SK-N-SH treated with all-trans-retinoic acid at 6 μM for 48 hours (cell line): ENCODE results near the gene FRMD4A.

Source experiments
- ATAC-seq: fragments of 200-7000 bp; cut with Tn5 transposase; 3 replicates; pipeline ENCODE4 v1.9.1; 2020; ENCODE audit warnings: mild to moderate bottlenecking, moderate library complexity
- ARNTL ChIP-seq: fragments of 450-650 bp; formaldehyde crosslinking; IDR thresholded peaks from 2 replicates; pipeline ENCODE4 v1.5.0; 2020; ENCODE audit warnings: low read depth, mild to moderate bottlenecking, moderate library complexity, borderline replicate concordance
- BACH2 ChIP-seq: fragments of 250-450 bp; sonication (Bioruptor Pico); IDR thresholded peaks from 2 replicates; pipeline ENCODE4 v1.9.0; 2021; ENCODE audit warnings: mild to moderate bottlenecking, borderline replicate concordance
- GLIS3 ChIP-seq: fragments of 250-450 bp; sonication (Bioruptor Pico); IDR thresholded peaks from 2 replicates; pipeline ENCODE4 v1.5.0; 2020; ENCODE audit warnings: mild to moderate bottlenecking, moderate library complexity
- ISL1 ChIP-seq: fragments of 250-450 bp; sonication (Bioruptor Pico); IDR thresholded peaks from 2 replicates; pipeline ENCODE4 v2.1.2; 2022; ENCODE audit warnings: mild to moderate bottlenecking, moderate library complexity
- OSR1 ChIP-seq: fragments of 250-450 bp; sonication (Bioruptor Pico); IDR thresholded peaks from 2 replicates; pipeline ENCODE4 v1.8.0; 2022; ENCODE audit warnings: moderate library complexity, mild to moderate bottlenecking, inconsistent platforms
- RARB ChIP-seq: fragments of 250-450 bp; sonication (Bioruptor Pico); IDR thresholded peaks from 2 replicates; pipeline ENCODE4 v1.8.0; 2021; ENCODE audit warnings: mild to moderate bottlenecking, moderate library complexity
- SNAI2 ChIP-seq: fragments of 250-450 bp; sonication (Bioruptor Pico); IDR thresholded peaks from 2 replicates; pipeline ENCODE4 v1.5.0; 2020; ENCODE audit warnings: mild to moderate bottlenecking, moderate library complexity
- TCF4 ChIP-seq: fragments of 250-450 bp; sonication (Bioruptor Pico); IDR thresholded peaks from 2 replicates; pipeline ENCODE4 v1.8.0; 2021; ENCODE audit warnings: mild to moderate bottlenecking, moderate library complexity, borderline replicate concordance
- ZC3H10 ChIP-seq: fragments of 250-450 bp; sonication (Bioruptor Pico); IDR thresholded peaks from 2 replicates; pipeline ENCODE4 v1.5.1; 2021; ENCODE audit warnings: mild to moderate bottlenecking, moderate library complexity
- ZFP3 ChIP-seq: fragments of 250-450 bp; sonication (Bioruptor Pico); IDR thresholded peaks from 2 replicates; pipeline ENCODE4 v1.5.0; 2020; ENCODE audit warnings: mild to moderate bottlenecking, moderate library complexity
- ZFP30 ChIP-seq: fragments of 450-650 bp; formaldehyde crosslinking; IDR thresholded peaks from 2 replicates; pipeline ENCODE4 v1.5.0; 2022; ENCODE audit warnings: mild to moderate bottlenecking, moderate library complexity
- ZNF565 ChIP-seq: fragments of 450-650 bp; formaldehyde crosslinking; conservative IDR thresholded peaks from 2 replicates; pipeline ENCODE4 v1.5.0; 2020; ENCODE audit warnings: low read depth, mild to moderate bottlenecking, moderate library complexity
- ZNF70 ChIP-seq: fragments of 450-650 bp; formaldehyde crosslinking; IDR thresholded peaks from 2 replicates; pipeline ENCODE4 v1.5.0; 2020; ENCODE audit warnings: mild to moderate bottlenecking, moderate library complexity
- ZNF8 ChIP-seq: fragments of 450-650 bp; formaldehyde crosslinking; IDR thresholded peaks from 2 replicates; pipeline ENCODE4 v1.5.0; 2020; ENCODE audit warnings: mild to moderate bottlenecking, moderate library complexity
- TF ChIP-seq, protein P1 (sequence below): fragments of 250-450 bp; sonication (Bioruptor Pico); IDR thresholded peaks from 2 replicates; pipeline ENCODE4 v1.8.0; 2020; ENCODE audit warnings: mild to moderate bottlenecking, moderate library complexity, borderline replicate concordance
- TF ChIP-seq, protein P2 (sequence below): fragments of 250-450 bp; sonication (Bioruptor Pico); IDR thresholded peaks from 2 replicates; pipeline ENCODE4 v1.5.1; 2021; ENCODE audit warnings: mild to moderate bottlenecking, moderate library complexity
- TF ChIP-seq, protein P3 (sequence below): fragments of 250-450 bp; sonication (Bioruptor Pico); IDR thresholded peaks from 2 replicates; pipeline ENCODE4 v1.5.1; 2020; ENCODE audit warnings: low read depth, mild to moderate bottlenecking, moderate library complexity
- TF ChIP-seq, protein P4 (sequence below): fragments of 250-450 bp; sonication (Bioruptor Pico); IDR thresholded peaks from 2 replicates; pipeline ENCODE4 v1.5.0; 2020; ENCODE audit warnings: mild to moderate bottlenecking, moderate library complexity

The FRMD4A gene

DNA sequence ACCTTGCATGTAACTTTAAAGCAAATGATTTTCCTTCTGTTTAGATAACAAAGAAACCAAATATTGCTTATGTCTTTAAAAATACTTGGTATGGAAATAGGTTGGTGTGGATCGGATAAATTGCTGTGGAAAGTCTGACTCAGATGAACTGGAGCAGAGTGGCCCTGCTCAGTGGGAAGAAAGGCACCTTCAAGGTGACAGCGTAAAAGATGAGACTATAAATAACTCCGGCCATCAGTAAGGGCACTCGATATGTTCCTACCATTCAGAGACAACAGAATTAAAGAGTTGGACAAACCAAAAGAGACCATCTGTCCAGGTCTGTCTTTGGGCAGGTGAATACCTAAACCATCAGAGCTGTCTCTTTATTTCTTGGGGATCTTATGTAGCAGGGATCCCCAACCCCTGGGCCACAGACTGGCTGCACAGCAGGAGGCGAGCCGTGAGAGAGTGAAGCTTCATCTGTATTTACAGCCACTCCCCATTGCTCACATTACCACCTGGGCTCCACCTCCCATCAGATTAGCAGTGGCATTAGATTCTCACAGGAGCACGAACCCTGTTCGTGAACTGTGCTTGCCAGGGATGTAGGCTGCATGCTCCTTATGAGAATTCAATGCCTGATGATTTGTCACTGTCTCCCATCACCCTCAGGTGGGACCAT is 386.9 kb downstream of the FRMD4A start (continued):
- TF ChIP-seq, protein P1, sequence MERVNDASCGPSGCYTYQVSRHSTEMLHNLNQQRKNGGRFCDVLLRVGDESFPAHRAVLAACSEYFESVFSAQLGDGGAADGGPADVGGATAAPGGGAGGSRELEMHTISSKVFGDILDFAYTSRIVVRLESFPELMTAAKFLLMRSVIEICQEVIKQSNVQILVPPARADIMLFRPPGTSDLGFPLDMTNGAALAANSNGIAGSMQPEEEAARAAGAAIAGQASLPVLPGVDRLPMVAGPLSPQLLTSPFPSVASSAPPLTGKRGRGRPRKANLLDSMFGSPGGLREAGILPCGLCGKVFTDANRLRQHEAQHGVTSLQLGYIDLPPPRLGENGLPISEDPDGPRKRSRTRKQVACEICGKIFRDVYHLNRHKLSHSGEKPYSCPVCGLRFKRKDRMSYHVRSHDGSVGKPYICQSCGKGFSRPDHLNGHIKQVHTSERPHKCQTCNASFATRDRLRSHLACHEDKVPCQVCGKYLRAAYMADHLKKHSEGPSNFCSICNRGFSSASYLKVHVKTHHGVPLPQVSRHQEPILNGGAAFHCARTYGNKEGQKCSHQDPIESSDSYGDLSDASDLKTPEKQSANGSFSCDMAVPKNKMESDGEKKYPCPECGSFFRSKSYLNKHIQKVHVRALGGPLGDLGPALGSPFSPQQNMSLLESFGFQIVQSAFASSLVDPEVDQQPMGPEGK (CRISPR knock-in tag): no peak
- TF ChIP-seq, protein P2, sequence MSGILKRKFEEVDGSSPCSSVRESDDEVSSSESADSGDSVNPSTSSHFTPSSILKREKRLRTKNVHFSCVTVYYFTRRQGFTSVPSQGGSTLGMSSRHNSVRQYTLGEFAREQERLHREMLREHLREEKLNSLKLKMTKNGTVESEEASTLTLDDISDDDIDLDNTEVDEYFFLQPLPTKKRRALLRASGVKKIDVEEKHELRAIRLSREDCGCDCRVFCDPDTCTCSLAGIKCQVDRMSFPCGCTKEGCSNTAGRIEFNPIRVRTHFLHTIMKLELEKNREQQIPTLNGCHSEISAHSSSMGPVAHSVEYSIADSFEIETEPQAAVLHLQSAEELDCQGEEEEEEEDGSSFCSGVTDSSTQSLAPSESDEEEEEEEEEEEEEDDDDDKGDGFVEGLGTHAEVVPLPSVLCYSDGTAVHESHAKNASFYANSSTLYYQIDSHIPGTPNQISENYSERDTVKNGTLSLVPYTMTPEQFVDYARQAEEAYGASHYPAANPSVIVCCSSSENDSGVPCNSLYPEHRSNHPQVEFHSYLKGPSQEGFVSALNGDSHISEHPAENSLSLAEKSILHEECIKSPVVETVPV: no peak
- TF ChIP-seq ZFP3 (CRISPR knock-in tag) (no peak), BACH2 (CRISPR knock-in tag) (no peak), ISL1 (CRISPR knock-in tag) (no peak), OSR1 (CRISPR knock-in tag) (no peak), RARB (CRISPR knock-in tag) (no peak), ARNTL (CRISPR knock-in tag) (no peak), ZC3H10 (no peak), TCF4 (CRISPR knock-in tag) (no peak), ZNF565 (CRISPR knock-in tag) (no peak)
- TF ChIP-seq, protein P3, sequence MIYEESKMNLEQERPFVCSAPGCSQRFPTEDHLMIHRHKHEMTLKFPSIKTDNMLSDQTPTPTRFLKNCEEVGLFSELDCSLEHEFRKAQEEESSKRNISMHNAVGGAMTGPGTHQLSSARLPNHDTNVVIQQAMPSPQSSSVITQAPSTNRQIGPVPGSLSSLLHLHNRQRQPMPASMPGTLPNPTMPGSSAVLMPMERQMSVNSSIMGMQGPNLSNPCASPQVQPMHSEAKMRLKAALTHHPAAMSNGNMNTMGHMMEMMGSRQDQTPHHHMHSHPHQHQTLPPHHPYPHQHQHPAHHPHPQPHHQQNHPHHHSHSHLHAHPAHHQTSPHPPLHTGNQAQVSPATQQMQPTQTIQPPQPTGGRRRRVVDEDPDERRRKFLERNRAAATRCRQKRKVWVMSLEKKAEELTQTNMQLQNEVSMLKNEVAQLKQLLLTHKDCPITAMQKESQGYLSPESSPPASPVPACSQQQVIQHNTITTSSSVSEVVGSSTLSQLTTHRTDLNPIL (CRISPR knock-in tag): no peak

DNA sequence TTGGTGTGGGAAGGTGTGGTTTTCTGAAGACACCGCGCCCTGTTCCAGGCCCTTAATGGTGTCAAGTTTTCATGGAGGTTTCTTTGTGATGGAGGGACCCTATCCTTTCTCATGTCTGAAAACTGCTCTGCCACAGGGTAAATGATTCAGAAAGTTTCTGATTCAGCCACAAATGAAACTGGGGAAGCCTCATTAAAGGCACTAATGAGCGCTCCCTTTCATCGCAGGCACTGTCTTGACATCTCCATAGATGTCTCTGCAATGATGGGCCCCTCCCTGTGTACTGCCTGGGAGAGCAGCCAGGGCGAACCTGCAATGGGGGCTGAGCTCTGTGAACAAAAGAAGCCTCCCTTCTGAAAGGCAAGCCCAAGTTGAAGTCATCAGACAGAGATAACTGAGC is 388.7 kb downstream of the FRMD4A start:
- TF ChIP-seq RARB (CRISPR knock-in tag) (no peak), ZNF8 (no peak), ZFP3 (CRISPR knock-in tag) (no peak), SNAI2 (CRISPR knock-in tag) (no peak), BACH2 (CRISPR knock-in tag) (no peak), ZFP30 (CRISPR knock-in tag) (no peak), ZNF70 (CRISPR knock-in tag) (no peak), GLIS3 (no peak), TCF4 (CRISPR knock-in tag) (no peak), ARNTL (CRISPR knock-in tag) (no peak)
- TF ChIP-seq, protein P1 (CRISPR knock-in tag): no peak
- TF ChIP-seq, protein P4, sequence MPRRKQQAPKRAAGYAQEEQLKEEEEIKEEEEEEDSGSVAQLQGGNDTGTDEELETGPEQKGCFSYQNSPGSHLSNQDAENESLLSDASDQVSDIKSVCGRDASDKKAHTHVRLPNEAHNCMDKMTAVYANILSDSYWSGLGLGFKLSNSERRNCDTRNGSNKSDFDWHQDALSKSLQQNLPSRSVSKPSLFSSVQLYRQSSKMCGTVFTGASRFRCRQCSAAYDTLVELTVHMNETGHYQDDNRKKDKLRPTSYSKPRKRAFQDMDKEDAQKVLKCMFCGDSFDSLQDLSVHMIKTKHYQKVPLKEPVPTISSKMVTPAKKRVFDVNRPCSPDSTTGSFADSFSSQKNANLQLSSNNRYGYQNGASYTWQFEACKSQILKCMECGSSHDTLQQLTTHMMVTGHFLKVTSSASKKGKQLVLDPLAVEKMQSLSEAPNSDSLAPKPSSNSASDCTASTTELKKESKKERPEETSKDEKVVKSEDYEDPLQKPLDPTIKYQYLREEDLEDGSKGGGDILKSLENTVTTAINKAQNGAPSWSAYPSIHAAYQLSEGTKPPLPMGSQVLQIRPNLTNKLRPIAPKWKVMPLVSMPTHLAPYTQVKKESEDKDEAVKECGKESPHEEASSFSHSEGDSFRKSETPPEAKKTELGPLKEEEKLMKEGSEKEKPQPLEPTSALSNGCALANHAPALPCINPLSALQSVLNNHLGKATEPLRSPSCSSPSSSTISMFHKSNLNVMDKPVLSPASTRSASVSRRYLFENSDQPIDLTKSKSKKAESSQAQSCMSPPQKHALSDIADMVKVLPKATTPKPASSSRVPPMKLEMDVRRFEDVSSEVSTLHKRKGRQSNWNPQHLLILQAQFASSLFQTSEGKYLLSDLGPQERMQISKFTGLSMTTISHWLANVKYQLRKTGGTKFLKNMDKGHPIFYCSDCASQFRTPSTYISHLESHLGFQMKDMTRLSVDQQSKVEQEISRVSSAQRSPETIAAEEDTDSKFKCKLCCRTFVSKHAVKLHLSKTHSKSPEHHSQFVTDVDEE (CRISPR knock-in tag): no peak
- TF ChIP-seq, protein P3 (CRISPR knock-in tag): no peak
- TF ChIP-seq, protein P2: no peak
- no peak for ATAC-seq
